Keratinocyte (primary cell): ENCODE measurements around the gene TPO.

Source experiments
- CTCF ChIP-seq, 3 experiments: IDR thresholded peaks in 1 of 3; conservative IDR thresholded peaks in 1 of 3; optimal IDR thresholded peaks in 1 of 3; 2 replicates in 2 of 3; 3 replicates in 1 of 3; pipeline versions ENCODE3 to v1.5.1; 2011; ENCODE audit warnings: low read length in 3 of 3, mild to moderate bottlenecking in 3 of 3, moderate library complexity in 2 of 3, control low read depth in 1 of 3, inconsistent platforms in 1 of 3; ENCODE audit not compliant: insufficient read depth in 2 of 3; ENCODE audit errors: extremely low read depth in 1 of 3
- EZH2 ChIP-seq: IDR thresholded peaks from one replicate; pipeline ENCODE4 v1.6.1; 2012; ENCODE audit warnings: inconsistent platforms, mild to moderate bottlenecking, low read length, moderate library complexity

DNA sequence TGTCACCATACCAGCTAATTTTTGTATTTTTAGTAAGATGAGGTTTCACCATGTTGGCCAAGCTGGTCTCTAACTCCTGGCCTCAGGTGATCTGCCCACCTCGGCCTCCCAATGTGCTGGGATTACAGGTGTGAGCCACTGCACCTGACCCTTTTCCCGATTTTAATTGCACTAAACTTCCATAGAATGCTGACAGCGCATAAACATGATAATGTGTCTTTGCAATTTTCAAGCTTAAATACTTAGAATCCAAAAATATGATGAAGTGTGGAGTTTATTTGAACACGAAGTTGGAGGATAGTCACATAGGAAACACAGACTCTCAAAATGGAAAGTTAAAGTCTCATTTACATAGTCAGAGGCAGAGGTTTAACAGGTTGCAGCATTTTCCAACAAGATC is 138.6 kb downstream of the TPO start:
- TF ChIP-seq EZH2 (no peak), CTCF (optimal IDR thresholded peaks at IDR 0.05 in 1 of 3, IDR thresholded peaks at IDR 0.05 in 1 of 3, conservative IDR thresholded peaks at IDR 0.05 in 1 of 3; ENCODE audit: extremely low read depth in 1 of 3, insufficient read depth in 2 of 3, low read length in 3 of 3) (no peak)
